Neural cell (in vitro differentiated cells): ENCODE measurements around the gene UCK1. TPM values are rescaled to one million over a fixed set of nuclear protein-coding genes. Genes with fewer than 3 reads are reported as not detected.

ENCODE experiments used
- H2AFZ ChIP-seq: fragments of 200-600, 300-800 bp; sonication (generic), shearing (Covaris generic); 2 replicates; pipeline ENCODE4 v1.6.0; 2014; ENCODE audit warnings: low read depth, mild to moderate bottlenecking, antibody characterized with exemption, low read length, moderate library complexity
- H3F3A ChIP-seq: fragments of 200-600 bp; shearing (Covaris generic); 2 replicates; pipeline ENCODE4 v1.6.1; 2016; ENCODE audit warnings: mild to moderate bottlenecking, moderate library complexity, mixed read lengths, antibody characterized with exemption, low read length; ENCODE audit not compliant: insufficient read depth, poor library complexity, severe bottlenecking
- H3K27ac ChIP-seq: fragments of 200-600, 300-800 bp; sonication (generic), shearing (Covaris generic); 2 replicates; pipeline ENCODE4 v1.5.1; 2014; ENCODE audit warnings: mild to moderate bottlenecking, low read length, moderate library complexity
- H3K27me3 ChIP-seq: fragments of 300-800, 200-600 bp; sonication (generic), shearing (Covaris generic); 2 replicates; pipeline ENCODE4 v1.6.0; 2014; ENCODE audit warnings: mild to moderate bottlenecking, low read depth, low read length, moderate library complexity; ENCODE audit not compliant: insufficient read depth
- H3K36me3 ChIP-seq: fragments of 300-800, 200-600 bp; sonication (generic), shearing (Covaris generic); 2 replicates; pipeline ENCODE4 v1.5.1; 2014; ENCODE audit warnings: mild to moderate bottlenecking, antibody characterized with exemption, low read length, moderate library complexity; ENCODE audit not compliant: insufficient read depth
- H3K4me2 ChIP-seq: fragments of 300-800, 200-600 bp; sonication (generic), shearing (Covaris generic); 2 replicates; pipeline ENCODE4 v1.6.0; 2014; ENCODE audit warnings: mild to moderate bottlenecking, low read length
- H3K4me3 ChIP-seq: fragments of 300-800, 200-600 bp; sonication (generic), shearing (Covaris generic); 2 replicates; pipeline ENCODE4 v1.5.1; 2014; ENCODE audit warnings: mild to moderate bottlenecking, low read length, moderate library complexity
- H3K79me2 ChIP-seq: fragments of 200-600 bp; shearing (Covaris generic); replicated peaks from 2 replicates; pipeline ENCODE4 v1.6.0; 2014; ENCODE audit warnings: mild to moderate bottlenecking, low read length, moderate library complexity; ENCODE audit not compliant: insufficient read depth
- H3K9ac ChIP-seq: fragments of 300-800, 200-600 bp; sonication (generic), shearing (Covaris generic); 2 replicates; pipeline ENCODE4 v1.6.1; 2016; ENCODE audit warnings: mild to moderate bottlenecking, low read length, mixed read lengths
- H3K9me2 ChIP-seq: fragments of 200-600 bp; shearing (Covaris generic); 2 replicates; pipeline ENCODE4 v1.6.1; 2016; ENCODE audit warnings: mild to moderate bottlenecking, low read length, mixed read lengths; ENCODE audit not compliant: insufficient read depth
- H3K9me3 ChIP-seq: fragments of 200-600, 300-800 bp; sonication (generic), shearing (Covaris generic); 2 replicates; pipeline ENCODE4 v1.6.1; 2016; ENCODE audit warnings: mild to moderate bottlenecking, mixed run types, low read length, moderate library complexity, mixed read lengths
- H4K20me1 ChIP-seq: fragments of 200-600 bp; shearing (Covaris generic); 2 replicates; pipeline ENCODE4 v1.6.1; 2016; ENCODE audit warnings: mild to moderate bottlenecking, mixed run types; ENCODE audit not compliant: insufficient read depth
- CTCF ChIP-seq: fragments of 450-650 bp; IDR thresholded peaks from 2 replicates; pipeline ENCODE4 v1.5.1; 2014; ENCODE audit warnings: antibody characterized with exemption, mild to moderate bottlenecking, moderate library complexity; ENCODE audit not compliant: poor library complexity, severe bottlenecking
- EP300 ChIP-seq: fragments of 450-650 bp; conservative IDR thresholded peaks from 2 replicates; pipeline ENCODE4 v1.6.1; 2014; ENCODE audit warnings: antibody characterized with exemption, mild to moderate bottlenecking, moderate library complexity; ENCODE audit not compliant: poor library complexity, severe bottlenecking
- EZH2 ChIP-seq: fragments of 200-600, 300-800 bp; shearing (Covaris generic), sonication (generic); IDR thresholded peaks from 2 replicates; pipeline ENCODE4 v1.6.1; 2014; ENCODE audit warnings: antibody characterized with exemption, low read length, borderline replicate concordance, mild to moderate bottlenecking; ENCODE audit not compliant: insufficient read depth, poor library complexity, severe bottlenecking
- MXI1 ChIP-seq: fragments of 450-650 bp; conservative IDR thresholded peaks from 2 replicates; pipeline ENCODE4 v1.6.1; 2014; ENCODE audit warnings: antibody characterized with exemption, mild to moderate bottlenecking; ENCODE audit not compliant: poor library complexity, severe bottlenecking
- POLR2AphosphoS5 ChIP-seq: IDR thresholded peaks from 2 replicates; pipeline ENCODE4 v1.6.1; 2012
- RAD21 ChIP-seq: fragments of 450-650 bp; conservative IDR thresholded peaks from 2 replicates; pipeline ENCODE4 v1.6.1; 2014; ENCODE audit warnings: antibody characterized with exemption, mild to moderate bottlenecking, moderate library complexity
- REST ChIP-seq: IDR thresholded peaks from 2 replicates; pipeline ENCODE4 v1.6.1; 2012; ENCODE audit warnings: borderline replicate concordance
- SMC3 ChIP-seq: fragments of 450-650 bp; conservative IDR thresholded peaks from 2 replicates; pipeline ENCODE4 v1.6.1; 2014; ENCODE audit warnings: antibody characterized with exemption, mild to moderate bottlenecking, moderate library complexity; ENCODE audit not compliant: poor library complexity
- TAF1 ChIP-seq: IDR thresholded peaks from 2 replicates; pipeline ENCODE4 v1.6.1; 2012; ENCODE audit warnings: low read depth
- polyA plus RNA-seq: library from polyadenylated mRNA; depleted of rRNA; stranded (reverse); fragments of >200 nt; gene quantifications from 2 replicates; pipeline ENCODE4 v1.2.3, GENCODE V29; 2014

The UCK1 gene
- polyA plus RNA-seq, 1 donor from 2014 or later: 45.9 TPM

- H3F3A ChIP-seq: no peaks in the 10 kb centered on the region
- H3K4me3 ChIP-seq: no peak overlapping the region
- no peaks in the 10 kb centered on the region for H4K20me1 ChIP-seq
- no peak overlapping the region for H2AFZ ChIP-seq
- peaks cover 5% of the 10 kb centered on the region for H3K9me3 ChIP-seq
- no peaks in the 10 kb centered on the region for H3K36me3 ChIP-seq
- no peak overlapping the region for H3K9ac ChIP-seq
- H3K27me3 ChIP-seq: peaks cover 29% of the 10 kb centered on the region
- H3K27ac ChIP-seq: no peak overlapping the region
- no peaks in the 10 kb centered on the region for H3K9me2 ChIP-seq
- TF ChIP-seq TAF1 (no peak), EZH2 (no peak), RAD21 (no peak), SMC3 (no peak), MXI1 (no peak), REST (no peak), EP300 (no peak), POLR2AphosphoS5 (no peak), CTCF (no peak)
- no peaks in the 10 kb centered on the region for H3K79me2 ChIP-seq
- no peak overlapping the region for H3K4me2 ChIP-seq
Observed at GRCh38 chr9:131557855-131558548, 26.9 kb upstream of the UCK1 start.

- no peaks in the 10 kb centered on the region for H3K9me2 ChIP-seq
Observed at GRCh38 chr9:131555841-131556673, 25.0 kb upstream of the UCK1 start.

More at GRCh38 chr9:131555841-131556673, 25.0 kb upstream of the UCK1 start:
- no peaks in the 10 kb centered on the region for H4K20me1 ChIP-seq
- no peak overlapping the region for H3K4me2 ChIP-seq
- H3F3A ChIP-seq: no peaks in the 10 kb centered on the region
- H3K27me3 ChIP-seq: peaks cover 29% of the 10 kb centered on the region
- H3K27ac ChIP-seq: no peak overlapping the region
- no peak for TF ChIP-seq SMC3
- TF ChIP-seq MXI1: no peak
- TF ChIP-seq RAD21: no peak
- H3K9me3 ChIP-seq: peaks cover 5% of the 10 kb centered on the region
- no peak overlapping the region for H3K9ac ChIP-seq
- no peaks in the 10 kb centered on the region for H3K36me3 ChIP-seq
- no peaks in the 10 kb centered on the region for H3K79me2 ChIP-seq
- H2AFZ ChIP-seq: no peak overlapping the region
- H3K4me3 ChIP-seq: no peak overlapping the region
